ENCODE data around the gene ADAM8. TPM values are rescaled to one million over a fixed set of nuclear protein-coding genes. Genes with fewer than 3 reads are reported as not detected.

ADAM8 gene
- total RNA-seq, 4 donors from 2014 or later: 0.90 to 2.1 (median 1.2) TPM

DNA sequence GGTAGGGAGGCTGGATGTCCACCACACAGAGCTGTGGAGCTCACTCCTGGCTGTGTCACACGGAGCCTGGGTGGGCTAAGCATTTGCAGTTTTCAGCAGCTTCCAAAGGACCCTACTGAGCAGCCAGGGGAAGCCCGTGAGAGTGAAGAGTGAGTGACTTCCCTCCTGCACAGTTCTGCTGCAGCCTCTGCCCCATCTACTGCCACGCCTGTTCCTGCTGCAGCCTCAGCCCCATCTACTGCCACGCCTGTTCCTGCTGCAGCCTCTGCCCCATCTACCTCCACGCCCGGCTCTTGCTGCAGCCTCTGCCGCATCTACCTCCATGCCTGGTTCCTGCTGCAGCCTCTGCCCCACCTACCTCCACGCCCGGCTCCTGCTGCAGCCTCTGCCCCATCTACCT, 12.2 kb downstream of the ADAM8 start:
- Histone ChIP-seq H3K27ac (no peak overlapping the region), H3K27me3 (no peaks in the 10 kb centered on the region), H3K36me3 (no peaks in the 10 kb centered on the region), H3K4me1 (peaks cover 17% of the 10 kb centered on the region in 2 donors), H3K9me3 (no peaks in the 10 kb centered on the region), H3K4me3 (no peak overlapping the region)
- ATAC-seq (no peak), DNase-seq (no peak)
- intact Hi-C loops (cut with DNase I; ENCODE audit: low total_unique reads): loop anchor here (5.0 kb wide), 1 partner anchor 128 kb away; the partner anchor contains the start of gene MTG1
- in situ Hi-C loops (cut with MboI; ENCODE audit: low sequenced_read_pairs in 4 of 4): no loop called here
- TF ChIP-seq POLR2A (IDR thresholded peaks at IDR 0.05): no peak
- TF ChIP-seq, protein P1, sequence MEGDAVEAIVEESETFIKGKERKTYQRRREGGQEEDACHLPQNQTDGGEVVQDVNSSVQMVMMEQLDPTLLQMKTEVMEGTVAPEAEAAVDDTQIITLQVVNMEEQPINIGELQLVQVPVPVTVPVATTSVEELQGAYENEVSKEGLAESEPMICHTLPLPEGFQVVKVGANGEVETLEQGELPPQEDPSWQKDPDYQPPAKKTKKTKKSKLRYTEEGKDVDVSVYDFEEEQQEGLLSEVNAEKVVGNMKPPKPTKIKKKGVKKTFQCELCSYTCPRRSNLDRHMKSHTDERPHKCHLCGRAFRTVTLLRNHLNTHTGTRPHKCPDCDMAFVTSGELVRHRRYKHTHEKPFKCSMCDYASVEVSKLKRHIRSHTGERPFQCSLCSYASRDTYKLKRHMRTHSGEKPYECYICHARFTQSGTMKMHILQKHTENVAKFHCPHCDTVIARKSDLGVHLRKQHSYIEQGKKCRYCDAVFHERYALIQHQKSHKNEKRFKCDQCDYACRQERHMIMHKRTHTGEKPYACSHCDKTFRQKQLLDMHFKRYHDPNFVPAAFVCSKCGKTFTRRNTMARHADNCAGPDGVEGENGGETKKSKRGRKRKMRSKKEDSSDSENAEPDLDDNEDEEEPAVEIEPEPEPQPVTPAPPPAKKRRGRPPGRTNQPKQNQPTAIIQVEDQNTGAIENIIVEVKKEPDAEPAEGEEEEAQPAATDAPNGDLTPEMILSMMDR (IDR thresholded peaks at IDR 0.05 in 4 of 5, conservative IDR thresholded peaks at IDR 0.05 in 1 of 5): no peak

DNA sequence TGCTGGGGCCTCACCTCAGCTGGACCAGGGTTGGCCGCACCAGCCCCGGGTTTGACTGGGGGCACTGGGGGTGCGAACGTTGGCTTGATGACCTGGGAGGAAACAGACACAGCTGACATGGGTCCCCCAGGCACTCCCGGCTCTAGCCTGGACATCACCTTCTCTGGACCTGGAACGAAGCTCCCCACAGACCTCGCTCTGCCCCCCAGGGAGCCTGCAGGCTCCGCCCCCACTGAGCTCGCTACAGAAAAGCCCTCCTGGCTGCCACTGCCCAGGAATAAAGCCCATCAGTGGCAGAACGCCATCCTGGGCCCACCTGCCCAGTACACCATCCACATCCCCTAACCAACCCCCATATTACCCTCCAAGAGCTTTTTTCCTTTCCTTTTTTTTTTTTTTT, 13.0 kb downstream of the ADAM8 start:
- in situ Hi-C loops (cut with MboI; ENCODE audit: low sequenced_read_pairs in 4 of 4) (no loop called here), intact Hi-C loops (cut with DNase I; ENCODE audit: low total_unique reads) (loop anchor here (5.0 kb wide), 1 partner anchor 129 kb away; the partner anchor contains the start of gene MTG1)
- ATAC-seq (no peak), DNase-seq (no peak)
- no peak overlapping the region for H3K27ac ChIP-seq
- TF ChIP-seq POLR2A (IDR thresholded peaks at IDR 0.05): no peak
- TF ChIP-seq, protein P1 (IDR thresholded peaks at IDR 0.05 in 4 of 5, conservative IDR thresholded peaks at IDR 0.05 in 1 of 5): no peak
- peaks cover 20 to 21% of the 10 kb centered on the region in 2 donors for H3K4me1 ChIP-seq
- no peaks in the 10 kb centered on the region for H3K27me3 ChIP-seq
- no peaks in the 10 kb centered on the region for H3K36me3 ChIP-seq
- H3K4me3 ChIP-seq: no peak overlapping the region
- no peaks in the 10 kb centered on the region for H3K9me3 ChIP-seq

DNA sequence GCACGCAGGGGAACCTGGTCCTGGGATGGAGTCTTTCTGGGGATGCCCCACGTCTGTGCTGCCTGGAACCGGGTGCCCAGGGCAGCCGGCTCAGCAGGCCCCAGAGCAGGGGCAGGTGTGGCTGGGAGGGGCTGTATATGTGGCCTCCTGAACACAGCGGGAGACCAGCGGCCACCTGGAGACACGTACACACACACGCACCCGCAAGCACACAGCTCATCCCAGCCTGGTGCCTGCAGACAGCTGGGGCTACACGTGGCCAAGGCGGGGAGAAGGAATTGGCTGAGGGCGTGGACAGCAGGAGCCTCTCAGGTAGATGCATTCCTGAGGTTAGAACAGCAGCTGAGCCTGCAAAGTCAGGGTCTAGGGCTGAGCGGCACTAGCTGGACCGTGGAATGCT, 14.0 kb downstream of the ADAM8 start:
- Histone ChIP-seq H3K4me1 (peaks cover 22% of the 10 kb centered on the region in 2 donors), H3K9me3 (no peaks in the 10 kb centered on the region), H3K36me3 (no peaks in the 10 kb centered on the region), H3K27me3 (no peaks in the 10 kb centered on the region), H3K27ac (no peak overlapping the region), H3K4me3 (no peak overlapping the region)
- TF ChIP-seq POLR2A (IDR thresholded peaks at IDR 0.05): no peak
- TF ChIP-seq, protein P1 (IDR thresholded peaks at IDR 0.05 in 4 of 5, conservative IDR thresholded peaks at IDR 0.05 in 1 of 5): no peak
- no peak for DNase-seq
- intact Hi-C loops (cut with DNase I; ENCODE audit: low total_unique reads) (loop anchor here (5.0 kb wide), 1 partner anchor 130 kb away; the partner anchor contains the start of gene MTG1), in situ Hi-C loops (cut with MboI; ENCODE audit: low sequenced_read_pairs in 4 of 4) (no loop called here)
- no peak for ATAC-seq

DNA sequence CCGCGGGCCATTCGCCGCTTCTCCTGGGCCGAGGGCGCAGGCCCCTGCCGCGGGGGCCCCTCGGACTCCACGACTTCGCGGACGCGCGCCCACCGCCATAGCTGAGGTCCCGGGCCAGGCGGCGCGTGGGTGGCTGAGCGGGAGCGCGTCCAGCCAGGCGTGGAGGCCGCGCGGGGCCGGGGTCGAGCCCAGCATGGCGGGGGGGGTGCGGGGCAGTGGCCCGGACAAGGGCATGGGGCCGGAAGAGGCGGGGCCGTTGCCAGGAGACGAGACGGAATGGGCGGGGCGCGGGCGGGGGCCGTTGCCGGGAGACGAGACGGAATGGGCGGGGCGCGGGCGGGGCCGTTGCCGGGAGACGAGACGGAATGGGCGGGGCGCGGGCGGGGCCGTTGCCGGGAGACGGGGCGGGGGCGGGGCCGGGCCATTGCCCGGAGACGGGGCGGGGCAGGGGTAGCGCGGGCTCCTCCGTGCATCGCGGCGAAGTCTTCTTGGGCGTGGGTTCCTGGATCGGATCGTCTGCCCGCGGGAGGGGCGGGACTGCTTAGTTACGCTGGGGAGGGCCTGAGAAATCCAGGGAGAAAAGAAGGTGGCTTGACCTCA, 14.8 kb downstream of the ADAM8 start:
- peak overlapping the region; percentile 67 to 95 (median 80) for H3K4me3 ChIP-seq
- DNase-seq (peak; percentile 76 to 86), ATAC-seq (peak; percentile 85 to 87)
- H3K27ac ChIP-seq: peak overlapping the region; percentile 86 to 97 (median 95)
- no peaks in the 10 kb centered on the region for H3K36me3 ChIP-seq
- intact Hi-C loops (cut with DNase I; ENCODE audit: low total_unique reads): loop anchor here (2.0 to 5.0 kb wide), 2 partner anchors 47 to 130 kb away; partner anchors contain the start of genes MTG1, TUBGCP2 and ZNF511
- TF ChIP-seq, protein P1 (IDR thresholded peaks at IDR 0.05 in 4 of 5, conservative IDR thresholded peaks at IDR 0.05 in 1 of 5): no peak
- peak; percentile 64 to 69 for TF ChIP-seq POLR2A (IDR thresholded peaks at IDR 0.05)
- no peaks in the 10 kb centered on the region for H3K9me3 ChIP-seq
- peaks cover 22 to 27% of the 10 kb centered on the region in 2 donors for H3K4me1 ChIP-seq
- H3K27me3 ChIP-seq: no peaks in the 10 kb centered on the region
- in situ Hi-C loops (cut with MboI; ENCODE audit: low sequenced_read_pairs in 4 of 4): no loop called here
